CD4-positive, alpha-beta T cell (primary cell): ENCODE data around the gene NKAIN1. TPM values are rescaled to one million over a fixed set of nuclear protein-coding genes. Genes with fewer than 3 reads are reported as not detected.

Experiments used
- ATAC-seq: fragments of 200-7000 bp; cut with Tn5 transposase; one replicate; pipeline ENCODE4 v1.10.0; 2022; ENCODE audit warnings: mild to moderate bottlenecking; ENCODE audit not compliant: poor library complexity
- CTCF ChIA-PET: fragments of 350-600 bp; sonication (Branson Sonifier 250); formaldehyde crosslinking; loops from one replicate; lab custom pipeline; 2021; ENCODE audit warnings: antibody characterized with exemption, inconsistent platforms; lab: Charles Lee
- POLR2A ChIA-PET: fragments of 350-600 bp; sonication (Branson Sonifier 250); formaldehyde crosslinking; loops from one replicate; lab custom pipeline; 2021; ENCODE audit warnings: antibody characterized with exemption, inconsistent platforms; lab: Charles Lee
- DNase-seq, 14 experiments: peaks; one replicate each; pipeline ENCODE4 v3.0.0-alpha.2; 2013 to 2020; ENCODE audit warnings: mixed read lengths in 2 of 14
- H3K27ac ChIP-seq, 2 donors: one replicate each; pipeline versions ENCODE4 v1.5.1 to v1.7.0; 2013; ENCODE audit warnings: low read length in 2 of 2, low read depth in 1 of 2, mild to moderate bottlenecking in 1 of 2
- H3K27me3 ChIP-seq, 2 experiments: 1 replicate in 1 of 2; 2 replicates in 1 of 2; pipeline versions ENCODE4 v1.6.1 to v1.7.0; 2013; ENCODE audit warnings: low read length in 2 of 2, control low read depth in 1 of 2, mild to moderate bottlenecking in 1 of 2, moderate library complexity in 1 of 2; ENCODE audit not compliant: insufficient read depth in 2 of 2, control insufficient read depth in 1 of 2
- H3K36me3 ChIP-seq: one replicate; pipeline ENCODE4 v1.6.1; 2013; ENCODE audit warnings: low read length, control low read depth; ENCODE audit not compliant: insufficient read depth
- H3K4me1 ChIP-seq: one replicate; pipeline ENCODE4 v1.6.1; 2013; ENCODE audit warnings: low read length, control low read depth; ENCODE audit not compliant: insufficient read depth
- H3K4me3 ChIP-seq: one replicate; pipeline ENCODE4 v1.5.1; 2013; ENCODE audit warnings: mild to moderate bottlenecking, low read length, moderate library complexity
- H3K9me3 ChIP-seq, 2 experiments: 1 replicate in 1 of 2; 2 replicates in 1 of 2; pipeline versions ENCODE4 v1.6.1 to v1.7.0; 2013; ENCODE audit warnings: low read length in 2 of 2, mild to moderate bottlenecking in 2 of 2, control low read depth in 1 of 2, moderate library complexity in 1 of 2; ENCODE audit not compliant: control insufficient read depth in 1 of 2, insufficient read depth in 1 of 2
- H3K27ac Mint-ChIP-seq: one replicate; pipeline ENCODE4 v1.8.0; 2020; ENCODE audit warnings: mixed read lengths
- H3K27me3 Mint-ChIP-seq: one replicate; pipeline ENCODE4 v1.8.0; 2021; ENCODE audit warnings: mixed read lengths
- H3K36me3 Mint-ChIP-seq: one replicate; pipeline ENCODE4 v1.8.0; 2021; ENCODE audit warnings: low read depth, mixed read lengths
- H3K4me1 Mint-ChIP-seq: one replicate; pipeline ENCODE4 v1.8.0; 2021; ENCODE audit warnings: low read depth, mixed read lengths
- H3K4me3 Mint-ChIP-seq: one replicate; pipeline ENCODE4 v1.8.0; 2020; ENCODE audit warnings: mild to moderate bottlenecking, mixed read lengths
- H3K9me3 Mint-ChIP-seq: one replicate; pipeline ENCODE4 v1.8.0; 2020; ENCODE audit warnings: mixed read lengths
- intact Hi-C, 2 experiments: fragments of 100-400 bp; cut with DNase I in 1 of 2; cut with micrococcal nuclease in 1 of 2; formaldehyde crosslinking; loops; one replicate each; pipeline versions ENCODE4 v1.15.1 to v1.9.0; 2023 to 2025; cut with DNase I, micrococcal nuclease
- total RNA-seq, 174 experiments: library from RNA in 2 of 174; stranded (reverse) in 2 of 174; gene quantifications; one replicate each; pipeline ENCODE4 v1.2.3 and lab custom pipeline; 2021 to 2026
- TF ChIP-seq, protein P1 (sequence below): fragments of 200-600 bp; IDR thresholded peaks from one replicate; pipeline ENCODE4 v1.8.0; 2022; ENCODE audit warnings: antibody characterized with exemption, mild to moderate bottlenecking

The NKAIN1 gene
- total RNA-seq, 2 experiments from 2014 or later = not detected

DNA sequence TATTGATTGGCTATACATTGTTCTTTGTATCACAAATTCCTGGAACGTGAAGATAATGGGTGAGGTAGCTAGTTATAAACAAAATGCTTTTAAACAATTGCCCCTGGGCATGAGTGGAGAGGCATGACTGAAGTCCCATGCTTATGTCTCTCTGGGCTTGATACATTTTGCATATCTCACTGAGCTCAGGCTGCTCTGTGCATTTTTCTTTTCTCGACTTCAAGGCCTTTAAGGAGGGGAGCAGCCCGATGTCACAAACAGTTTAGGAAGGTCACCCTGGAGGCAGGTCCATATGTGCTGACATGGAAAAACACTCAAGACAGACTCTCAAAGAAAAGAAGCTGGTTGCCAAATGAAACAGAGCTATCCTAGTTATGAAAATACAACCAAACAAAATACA, 94.0 kb downstream of the NKAIN1 start:
- H3K27ac ChIP-seq = no peak overlapping the region
- H3K36me3 ChIP-seq = no peaks in the 10 kb centered on the region
- no peaks in the 10 kb centered on the region for H3K4me1 ChIP-seq
- ChIA-PET POLR2A (no interaction called here), CTCF (no interaction called here)
- intact Hi-C loops = no loop called here
- no peaks in the 10 kb centered on the region for H3K27me3 Mint-ChIP-seq
- H3K4me1 Mint-ChIP-seq = no peaks in the 10 kb centered on the region
- TF ChIP-seq, protein P1, sequence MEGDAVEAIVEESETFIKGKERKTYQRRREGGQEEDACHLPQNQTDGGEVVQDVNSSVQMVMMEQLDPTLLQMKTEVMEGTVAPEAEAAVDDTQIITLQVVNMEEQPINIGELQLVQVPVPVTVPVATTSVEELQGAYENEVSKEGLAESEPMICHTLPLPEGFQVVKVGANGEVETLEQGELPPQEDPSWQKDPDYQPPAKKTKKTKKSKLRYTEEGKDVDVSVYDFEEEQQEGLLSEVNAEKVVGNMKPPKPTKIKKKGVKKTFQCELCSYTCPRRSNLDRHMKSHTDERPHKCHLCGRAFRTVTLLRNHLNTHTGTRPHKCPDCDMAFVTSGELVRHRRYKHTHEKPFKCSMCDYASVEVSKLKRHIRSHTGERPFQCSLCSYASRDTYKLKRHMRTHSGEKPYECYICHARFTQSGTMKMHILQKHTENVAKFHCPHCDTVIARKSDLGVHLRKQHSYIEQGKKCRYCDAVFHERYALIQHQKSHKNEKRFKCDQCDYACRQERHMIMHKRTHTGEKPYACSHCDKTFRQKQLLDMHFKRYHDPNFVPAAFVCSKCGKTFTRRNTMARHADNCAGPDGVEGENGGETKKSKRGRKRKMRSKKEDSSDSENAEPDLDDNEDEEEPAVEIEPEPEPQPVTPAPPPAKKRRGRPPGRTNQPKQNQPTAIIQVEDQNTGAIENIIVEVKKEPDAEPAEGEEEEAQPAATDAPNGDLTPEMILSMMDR = no peak
- H3K9me3 ChIP-seq = no peaks in the 10 kb centered on the region
- H3K27me3 ChIP-seq = no peaks in the 10 kb centered on the region
- no peak overlapping the region for H3K4me3 ChIP-seq
- H3K36me3 Mint-ChIP-seq = no peaks in the 10 kb centered on the region
- no peak overlapping the region for H3K27ac Mint-ChIP-seq
- no peaks in the 10 kb centered on the region for H3K9me3 Mint-ChIP-seq
- no peak overlapping the region for H3K4me3 Mint-ChIP-seq
- ATAC-seq (no peak), DNase-seq (no peak)

DNA sequence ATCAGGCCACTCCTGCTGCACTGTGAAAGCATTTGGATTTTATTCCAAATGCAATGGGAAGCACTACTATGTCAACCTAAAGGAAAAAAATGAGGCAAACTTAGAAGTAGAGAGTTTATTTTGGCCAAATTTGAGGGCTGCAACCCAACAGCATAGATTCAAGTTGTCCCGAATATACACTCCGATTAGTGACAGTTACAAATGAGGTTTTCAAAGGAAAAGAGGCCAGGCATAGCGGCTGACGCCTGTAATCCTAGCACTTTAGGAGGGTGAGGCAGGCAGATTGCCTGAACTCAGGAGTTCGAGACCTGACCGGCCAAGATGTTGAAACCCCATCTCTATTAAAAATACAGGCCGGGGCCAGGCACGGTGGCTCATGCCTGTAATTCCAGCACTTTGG, 95.2 kb downstream of the NKAIN1 start:
- ChIA-PET CTCF (no interaction called here), POLR2A (no interaction called here)
- Mint-ChIP-seq H3K4me3 (no peak overlapping the region), H3K36me3 (no peaks in the 10 kb centered on the region), H3K27me3 (no peaks in the 10 kb centered on the region), H3K4me1 (no peaks in the 10 kb centered on the region), H3K27ac (no peak overlapping the region), H3K9me3 (no peaks in the 10 kb centered on the region)
- H3K9me3 ChIP-seq = no peaks in the 10 kb centered on the region
- intact Hi-C loops = no loop called here
- TF ChIP-seq, protein P1 = no peak
- H3K27me3 ChIP-seq = no peaks in the 10 kb centered on the region
- H3K4me3 ChIP-seq = no peak overlapping the region
- DNase-seq (no peak), ATAC-seq (no peak)
- H3K4me1 ChIP-seq = no peaks in the 10 kb centered on the region
- no peaks in the 10 kb centered on the region for H3K36me3 ChIP-seq
- no peak overlapping the region for H3K27ac ChIP-seq

DNA sequence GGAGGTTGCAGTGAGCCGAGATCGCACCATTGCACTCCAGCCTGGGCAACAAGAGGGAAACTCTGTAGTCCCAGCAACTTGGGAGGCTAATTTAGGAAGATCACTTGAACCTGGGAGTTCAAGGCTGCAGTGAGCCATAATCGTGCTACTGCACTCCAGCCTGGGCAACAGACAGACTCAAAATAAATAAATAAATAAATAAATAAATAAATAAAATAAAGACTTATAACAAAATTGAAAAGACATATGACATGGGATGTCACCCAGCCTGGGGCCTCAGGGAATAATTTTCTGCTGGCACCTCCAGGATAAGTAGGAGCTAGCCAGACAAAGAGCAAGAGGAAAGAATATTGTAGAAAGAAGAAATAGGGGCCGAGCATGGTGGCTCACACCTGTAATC, 96.2 kb downstream of the NKAIN1 start:
- no peak overlapping the region for H3K4me3 ChIP-seq
- Mint-ChIP-seq H3K9me3 (no peaks in the 10 kb centered on the region), H3K27ac (no peak overlapping the region), H3K36me3 (no peaks in the 10 kb centered on the region), H3K4me1 (no peaks in the 10 kb centered on the region), H3K4me3 (no peak overlapping the region), H3K27me3 (no peaks in the 10 kb centered on the region)
- no peaks in the 10 kb centered on the region for H3K27me3 ChIP-seq
- ChIA-PET CTCF (no interaction called here), POLR2A (no interaction called here)
- H3K27ac ChIP-seq = no peak overlapping the region
- DNase-seq (no peak), ATAC-seq (no peak)
- no peaks in the 10 kb centered on the region for H3K9me3 ChIP-seq
- no peaks in the 10 kb centered on the region for H3K36me3 ChIP-seq
- no peaks in the 10 kb centered on the region for H3K4me1 ChIP-seq
- intact Hi-C loops = no loop called here
- TF ChIP-seq, protein P1 = no peak
